ENCODE results near the gene BRD2.

Gene BRD2

DNA sequence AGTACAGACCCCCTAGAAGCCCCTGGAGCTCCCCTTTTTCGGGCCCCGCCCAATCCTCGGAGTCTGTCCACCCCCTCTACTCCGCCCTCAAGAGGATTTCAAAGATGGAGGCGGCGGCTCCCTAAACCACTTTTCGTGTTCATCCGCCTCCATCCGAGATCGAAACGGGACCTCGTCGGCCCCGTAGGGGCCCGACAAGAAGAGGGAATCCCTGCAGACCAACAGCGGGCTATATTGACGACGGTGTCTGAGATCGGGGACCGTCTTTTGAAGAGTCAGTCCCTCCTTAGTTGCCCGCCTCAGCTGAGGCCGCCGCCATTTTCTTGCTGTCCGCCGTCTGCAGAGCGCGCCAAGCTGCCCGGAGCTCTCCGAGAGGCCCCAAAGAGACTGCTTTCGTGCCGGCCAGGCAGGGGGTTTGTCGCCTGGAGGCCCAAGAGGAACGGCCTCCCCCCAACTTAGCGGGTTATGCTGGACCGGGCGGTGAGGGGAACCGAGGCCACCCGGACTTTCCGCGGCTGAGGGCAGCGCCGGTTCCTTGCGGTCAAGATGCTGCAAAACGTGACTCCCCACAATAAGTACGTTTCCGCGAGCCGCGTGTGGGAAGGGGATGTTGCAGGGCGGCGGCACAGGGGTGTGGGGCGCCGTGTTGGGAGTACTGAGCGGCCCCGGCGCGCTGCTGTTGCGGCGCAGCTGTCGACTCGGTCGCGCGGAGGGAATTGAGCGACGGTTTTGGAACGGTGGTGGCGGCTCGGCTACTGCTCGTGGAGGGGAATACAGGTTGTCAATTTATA, 4.2 kb downstream of the BRD2 start:
- DNase-seq (ENCODE audit: low read depth), result no peak

DNA sequence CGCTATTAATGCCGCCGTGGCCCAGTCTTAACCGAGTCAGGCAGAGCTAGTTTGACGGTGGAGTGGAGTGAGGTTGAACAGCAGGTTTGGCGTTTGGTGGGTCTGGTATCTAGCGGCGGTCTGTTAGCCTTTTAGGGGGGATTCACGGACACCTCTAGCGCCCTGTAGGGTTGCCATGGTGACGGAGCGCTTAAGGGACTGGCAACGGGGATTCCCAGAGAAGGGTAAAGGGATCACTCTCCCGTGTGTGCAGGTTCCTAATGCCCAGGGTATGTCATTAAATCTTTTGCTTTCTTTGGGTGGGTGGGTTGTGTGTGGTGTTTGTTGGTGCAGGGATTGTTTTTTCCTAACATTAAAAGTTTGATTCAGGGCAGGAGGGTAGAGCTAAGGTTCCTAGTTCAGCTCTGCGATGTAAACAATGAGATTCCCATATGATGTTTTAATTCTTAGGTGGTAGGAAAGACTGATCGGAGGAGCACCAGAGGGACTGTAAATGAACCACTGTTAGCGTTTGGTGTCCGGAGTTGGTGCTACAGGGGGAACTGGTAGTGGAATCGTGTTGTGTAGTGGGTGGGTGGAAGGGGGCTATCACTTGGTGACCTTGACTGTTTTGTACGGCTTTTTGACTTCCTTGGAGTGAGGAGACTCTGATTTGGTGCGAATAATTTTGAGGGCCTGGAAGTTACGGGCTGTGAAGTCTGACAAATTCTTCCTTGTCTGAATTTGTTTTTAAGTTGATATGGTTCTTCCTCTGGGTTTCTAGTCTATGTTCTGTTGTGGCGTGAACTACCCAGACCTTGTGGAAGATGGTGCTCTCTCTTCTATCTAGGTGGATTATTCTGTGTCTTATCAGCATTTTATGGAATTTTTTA, 5.0 kb downstream of the BRD2 start:
- DNase-seq (ENCODE audit: low read depth), result no peak

DNA sequence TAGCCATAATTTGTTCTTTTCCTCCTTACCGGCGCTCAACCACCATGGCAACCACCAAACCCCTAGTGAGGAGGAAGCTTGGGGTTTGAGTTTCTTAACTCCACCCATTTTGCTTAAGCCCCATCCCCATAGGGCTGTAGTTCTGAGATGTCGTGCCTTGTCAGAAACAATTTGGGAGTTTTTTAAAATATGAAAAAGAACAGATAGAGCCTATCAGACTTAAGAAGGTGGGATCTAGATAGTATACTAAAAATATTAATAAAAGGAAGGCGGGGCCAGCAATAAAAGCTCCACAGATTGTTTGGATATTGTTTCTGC, 5.6 kb downstream of the BRD2 start:
- DNase-seq (ENCODE audit: low read depth), result no peak

DNA sequence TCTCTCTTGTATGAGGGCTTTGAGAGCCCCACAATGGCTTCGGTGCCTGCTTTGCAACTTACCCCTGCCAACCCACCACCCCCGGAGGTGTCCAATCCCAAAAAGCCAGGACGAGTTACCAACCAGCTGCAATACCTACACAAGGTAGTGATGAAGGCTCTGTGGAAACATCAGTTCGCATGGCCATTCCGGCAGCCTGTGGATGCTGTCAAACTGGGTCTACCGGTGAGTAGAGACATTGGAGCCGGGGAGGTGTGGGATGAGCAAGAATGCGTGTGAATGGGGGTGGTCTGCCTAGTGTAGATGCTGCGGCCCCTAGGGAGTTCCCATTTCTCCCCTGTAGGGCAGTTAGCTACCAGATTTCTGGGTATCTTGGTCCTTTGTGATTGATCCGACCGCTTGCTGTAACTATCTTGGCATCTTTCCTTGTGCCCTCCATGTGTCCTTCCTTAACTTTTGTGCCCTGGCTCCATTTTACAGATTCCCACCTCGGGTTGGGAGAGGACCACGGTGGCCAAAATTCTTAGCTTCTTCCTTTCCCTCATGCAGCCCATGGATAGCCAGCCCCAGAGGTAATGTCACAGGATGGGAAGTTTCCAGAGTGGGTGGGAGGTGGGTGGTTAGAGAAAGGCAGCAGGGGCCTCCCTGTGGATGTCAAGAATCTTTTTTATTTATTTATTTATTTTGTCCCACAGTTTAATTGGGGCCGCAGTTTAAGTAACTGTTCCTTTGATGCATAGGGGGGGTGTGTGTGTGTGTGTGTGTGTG, 6.3 kb downstream of the BRD2 start:
- no peak for DNase-seq (ENCODE audit: low read depth)

DNA sequence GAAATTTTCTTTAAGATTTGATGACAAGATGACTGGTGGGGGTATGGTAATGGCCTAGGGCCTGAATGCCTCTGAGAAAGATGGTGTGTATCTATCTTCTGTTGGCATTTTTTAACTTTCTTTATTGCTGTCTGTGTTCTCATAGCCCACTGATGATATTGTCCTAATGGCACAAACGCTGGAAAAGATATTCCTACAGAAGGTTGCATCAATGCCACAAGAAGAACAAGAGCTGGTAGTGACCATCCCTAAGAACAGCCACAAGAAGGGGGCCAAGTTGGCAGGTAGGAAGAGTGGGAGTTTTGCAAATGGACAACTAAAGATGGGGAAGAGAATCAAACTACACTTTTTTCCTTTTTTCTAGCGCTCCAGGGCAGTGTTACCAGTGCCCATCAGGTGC, 7.5 kb downstream of the BRD2 start:
- no peak for DNase-seq (ENCODE audit: low read depth)

DNA sequence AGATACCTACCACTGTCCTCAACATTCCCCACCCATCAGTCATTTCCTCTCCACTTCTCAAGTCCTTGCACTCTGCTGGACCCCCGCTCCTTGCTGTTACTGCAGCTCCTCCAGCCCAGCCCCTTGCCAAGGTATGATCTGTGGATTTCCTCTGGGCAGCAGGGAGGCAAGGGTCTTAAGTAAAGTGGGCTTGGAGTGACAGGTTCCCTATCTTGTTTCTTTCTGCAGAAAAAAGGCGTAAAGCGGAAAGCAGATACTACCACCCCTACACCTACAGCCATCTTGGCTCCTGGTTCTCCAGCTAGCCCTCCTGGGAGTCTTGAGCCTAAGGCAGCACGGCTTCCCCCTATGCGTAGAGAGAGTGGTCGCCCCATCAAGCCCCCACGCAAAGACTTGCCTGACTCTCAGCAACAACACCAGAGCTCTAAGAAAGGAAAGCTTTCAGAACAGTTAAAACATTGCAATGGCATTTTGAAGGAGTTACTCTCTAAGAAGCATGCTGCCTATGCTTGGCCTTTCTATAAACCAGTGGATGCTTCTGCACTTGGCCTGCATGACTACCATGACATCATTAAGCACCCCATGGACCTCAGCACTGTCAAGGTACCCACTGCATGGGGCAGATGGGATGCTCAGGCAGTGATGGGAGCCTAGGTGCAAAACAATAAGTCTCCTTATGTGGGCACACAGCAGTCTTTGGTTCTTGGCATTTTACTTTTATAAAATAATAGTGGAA, 8.1 kb downstream of the BRD2 start:
- DNase-seq (ENCODE audit: low read depth), result no peak

DNA sequence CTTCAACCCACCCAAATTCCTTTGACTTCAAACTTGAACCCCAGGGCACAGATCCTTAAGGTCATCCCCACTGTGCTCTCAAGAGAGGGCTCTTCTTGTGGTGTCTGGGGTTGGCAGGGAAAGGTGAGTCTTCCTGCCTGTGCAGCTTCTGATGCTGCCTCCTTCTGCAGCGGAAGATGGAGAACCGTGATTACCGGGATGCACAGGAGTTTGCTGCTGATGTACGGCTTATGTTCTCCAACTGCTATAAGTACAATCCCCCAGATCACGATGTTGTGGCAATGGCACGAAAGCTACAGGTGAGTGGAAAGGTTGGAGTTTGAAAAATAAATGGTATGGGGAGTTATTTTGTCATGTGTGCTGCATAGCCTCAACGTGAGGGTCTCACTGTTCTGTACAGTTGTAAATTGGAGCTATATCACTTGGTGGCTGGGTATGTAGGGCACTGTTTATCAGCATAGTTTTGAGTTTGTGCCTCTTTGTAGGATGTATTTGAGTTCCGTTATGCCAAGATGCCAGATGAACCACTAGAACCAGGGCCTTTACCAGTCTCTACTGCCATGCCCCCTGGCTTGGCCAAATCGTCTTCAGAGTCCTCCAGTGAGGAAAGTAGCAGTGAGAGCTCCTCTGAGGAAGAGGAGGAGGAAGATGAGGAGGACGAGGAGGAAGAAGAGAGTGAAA, 9.0 kb downstream of the BRD2 start:
- no peak for DNase-seq (ENCODE audit: low read depth)

DNA sequence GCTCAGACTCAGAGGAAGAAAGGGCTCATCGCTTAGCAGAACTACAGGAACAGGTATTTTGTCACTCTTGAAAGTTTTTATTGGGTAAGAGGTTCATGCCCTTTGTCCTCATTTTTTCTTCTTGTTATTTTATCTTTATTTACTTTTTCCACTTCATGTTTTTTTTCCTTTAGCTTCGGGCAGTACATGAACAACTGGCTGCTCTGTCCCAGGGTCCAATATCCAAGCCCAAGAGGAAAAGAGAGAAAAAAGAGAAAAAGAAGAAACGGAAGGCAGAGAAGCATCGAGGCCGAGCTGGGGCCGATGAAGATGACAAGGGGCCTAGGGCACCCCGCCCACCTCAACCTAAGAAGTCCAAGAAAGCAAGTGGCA, 9.5 kb downstream of the BRD2 start:
- no peak for DNase-seq (ENCODE audit: low read depth)

DNA sequence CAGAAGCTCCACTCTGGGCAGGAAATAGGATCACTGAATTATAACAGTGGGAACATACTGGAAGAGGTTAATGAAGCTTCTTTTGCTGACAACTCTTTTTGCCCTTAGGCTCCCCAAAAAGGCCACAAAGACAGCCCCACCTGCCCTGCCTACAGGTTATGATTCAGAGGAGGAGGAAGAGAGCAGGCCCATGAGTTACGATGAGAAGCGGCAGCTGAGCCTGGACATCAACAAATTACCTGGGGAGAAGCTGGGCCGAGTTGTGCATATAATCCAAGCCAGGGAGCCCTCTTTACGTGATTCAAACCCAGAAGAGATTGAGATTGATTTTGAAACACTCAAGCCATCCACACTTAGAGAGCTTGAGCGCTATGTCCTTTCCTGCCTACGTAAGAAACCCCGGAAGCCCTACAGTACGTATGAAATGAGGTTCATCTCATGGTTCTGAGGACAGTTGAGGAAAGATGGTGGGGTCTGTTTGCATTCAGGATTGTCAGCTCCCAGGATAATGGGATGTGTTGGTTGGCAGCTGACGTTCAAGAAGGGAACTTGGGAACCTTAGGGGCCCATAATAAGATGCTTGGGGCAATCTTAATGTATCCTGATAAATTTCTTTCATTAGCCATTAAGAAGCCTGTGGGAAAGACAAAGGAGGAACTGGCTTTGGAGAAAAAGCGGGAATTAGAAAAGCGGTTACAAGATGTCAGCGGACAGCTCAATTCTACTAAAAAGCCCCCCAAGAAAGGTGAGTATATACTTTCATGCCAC, 11.5 kb downstream of the BRD2 start:
- no peak for DNase-seq (ENCODE audit: low read depth)

DNA sequence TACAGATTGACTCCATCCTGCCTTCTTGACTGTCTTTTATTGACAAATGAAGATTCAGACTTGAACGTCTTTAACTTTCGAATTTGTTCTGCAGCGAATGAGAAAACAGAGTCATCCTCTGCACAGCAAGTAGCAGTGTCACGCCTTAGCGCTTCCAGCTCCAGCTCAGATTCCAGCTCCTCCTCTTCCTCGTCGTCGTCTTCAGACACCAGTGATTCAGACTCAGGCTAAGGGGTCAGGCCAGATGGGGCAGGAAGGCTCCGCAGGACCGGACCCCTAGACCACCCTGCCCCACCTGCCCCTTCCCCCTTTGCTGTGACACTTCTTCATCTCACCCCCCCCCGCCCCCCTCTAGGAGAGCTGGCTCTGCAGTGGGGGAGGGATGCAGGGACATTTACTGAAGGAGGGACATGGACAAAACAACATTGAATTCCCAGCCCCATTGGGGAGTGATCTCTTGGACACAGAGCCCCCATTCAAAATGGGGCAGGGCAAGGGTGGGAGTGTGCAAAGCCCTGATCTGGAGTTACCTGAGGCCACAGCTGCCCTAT, 12.2 kb downstream of the BRD2 start:
- no peak for DNase-seq (ENCODE audit: low read depth)

DNA sequence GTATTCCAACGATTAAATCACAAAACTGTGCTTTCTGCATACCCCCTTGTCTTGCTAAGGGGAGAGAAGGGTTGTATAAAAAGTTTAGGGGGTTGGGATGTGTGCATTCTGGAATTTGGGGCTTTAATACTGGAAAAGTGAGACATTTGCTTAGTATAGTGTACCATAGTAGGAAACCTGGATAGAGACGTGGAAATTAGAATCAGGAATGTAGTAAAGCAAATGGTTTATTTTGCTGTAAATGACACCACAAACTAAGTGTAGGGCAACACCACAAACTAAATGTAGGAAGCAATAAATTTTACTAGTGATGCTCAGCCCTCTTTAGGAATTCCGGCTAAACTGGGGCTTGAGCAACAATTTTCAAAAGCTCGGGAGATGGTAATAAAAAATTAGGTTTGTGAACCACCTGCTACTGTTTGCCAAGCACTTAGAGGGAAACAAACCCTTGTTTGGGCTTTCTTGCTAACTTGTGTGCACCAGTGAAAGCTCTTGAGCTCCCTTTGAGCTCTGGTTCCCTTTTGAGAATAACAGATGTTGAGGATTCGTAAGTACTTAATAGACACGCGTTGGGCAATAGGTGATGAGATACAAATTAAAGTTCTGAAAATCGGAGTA, 13.8 kb downstream of the BRD2 start:
- DNase-seq (ENCODE audit: low read depth), result no peak

DNA sequence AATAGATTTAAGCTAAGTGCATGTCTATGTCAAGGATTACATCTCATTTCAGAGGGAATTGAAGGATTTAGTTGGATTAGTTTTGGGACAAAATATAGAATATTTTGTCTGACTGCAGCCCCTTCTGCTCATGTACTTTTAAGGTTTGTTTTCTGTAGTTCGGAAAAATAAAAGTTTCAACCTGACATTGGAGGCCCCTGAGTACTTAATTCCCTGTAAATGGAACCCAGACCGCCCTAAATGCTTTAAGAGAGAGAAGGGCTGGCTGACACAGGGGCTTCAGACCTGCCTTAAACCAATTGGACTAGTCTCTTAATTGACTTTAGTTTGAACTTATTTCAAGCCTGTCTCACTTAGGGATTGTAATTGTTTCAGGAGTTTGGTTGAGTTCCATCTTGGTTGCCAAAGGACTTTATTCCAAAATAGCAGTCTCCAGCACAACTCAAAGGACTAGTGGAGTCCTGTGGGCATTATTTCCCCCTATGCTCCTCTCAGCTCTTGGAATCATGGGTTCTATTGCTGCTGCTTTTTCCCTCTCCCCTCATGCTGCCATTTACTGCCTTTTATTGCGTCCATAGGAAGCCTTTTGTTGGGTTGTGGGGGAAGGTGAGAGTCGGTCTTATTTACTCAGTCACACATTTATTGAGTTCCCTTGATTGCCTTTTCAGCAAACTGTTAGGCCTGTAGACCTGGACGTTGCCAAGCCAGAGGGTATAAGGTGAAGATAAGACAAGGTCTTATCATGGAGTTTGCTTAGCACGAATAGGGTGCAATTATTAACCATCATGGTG, 14.5 kb downstream of the BRD2 start:
- no peak for DNase-seq (ENCODE audit: low read depth)

DNA sequence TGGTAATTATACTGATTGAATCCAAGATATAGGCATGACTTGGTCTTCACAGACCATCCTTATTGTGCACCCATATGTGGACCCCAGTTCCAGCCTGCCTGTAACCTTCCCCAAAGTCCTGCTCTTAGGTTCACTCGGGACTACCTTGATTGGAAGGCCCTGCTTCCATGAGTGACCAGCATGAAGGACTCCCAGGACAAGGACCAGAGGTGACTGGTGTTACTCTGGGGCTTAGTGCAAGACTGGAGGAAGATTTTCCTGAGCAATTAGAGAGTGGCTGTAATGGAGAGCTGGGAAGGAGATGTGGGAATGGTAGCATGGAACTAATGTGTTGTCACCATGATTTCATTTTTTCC, 15.1 kb downstream of the BRD2 start:
- DNase-seq (ENCODE audit: low read depth), result no peak

DNA sequence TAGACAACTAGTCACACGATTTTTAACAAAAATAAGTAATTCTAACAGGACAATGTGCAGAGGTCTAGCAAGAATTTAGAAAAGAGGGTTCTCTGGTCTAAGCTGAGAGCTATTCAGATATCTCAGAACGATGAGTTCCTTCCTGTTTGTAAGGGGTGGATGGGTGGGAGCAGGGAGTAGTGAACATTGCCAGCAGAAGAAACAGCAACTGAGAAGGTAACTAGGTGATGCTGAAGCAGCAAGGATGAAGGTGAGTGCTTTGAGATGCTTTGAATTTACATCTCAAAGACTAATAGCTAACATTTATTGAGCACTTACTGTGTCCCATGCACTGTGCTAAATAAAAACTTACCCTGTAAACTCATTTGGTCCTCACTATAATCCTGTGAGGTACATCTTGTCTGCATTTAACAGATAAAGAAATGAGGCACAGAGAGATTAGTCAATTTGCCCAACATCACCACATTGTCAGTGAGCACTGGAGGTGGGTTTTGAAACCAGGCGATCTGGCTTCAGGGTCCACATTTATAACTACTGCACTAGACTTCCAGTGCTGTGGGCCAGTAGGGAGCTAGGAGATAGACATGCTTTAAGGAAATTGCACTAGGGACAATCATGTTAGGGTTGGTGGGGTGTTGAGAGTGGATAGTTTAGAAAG, 15.7 kb downstream of the BRD2 start:
- DNase-seq (ENCODE audit: low read depth), result no peak

DNA sequence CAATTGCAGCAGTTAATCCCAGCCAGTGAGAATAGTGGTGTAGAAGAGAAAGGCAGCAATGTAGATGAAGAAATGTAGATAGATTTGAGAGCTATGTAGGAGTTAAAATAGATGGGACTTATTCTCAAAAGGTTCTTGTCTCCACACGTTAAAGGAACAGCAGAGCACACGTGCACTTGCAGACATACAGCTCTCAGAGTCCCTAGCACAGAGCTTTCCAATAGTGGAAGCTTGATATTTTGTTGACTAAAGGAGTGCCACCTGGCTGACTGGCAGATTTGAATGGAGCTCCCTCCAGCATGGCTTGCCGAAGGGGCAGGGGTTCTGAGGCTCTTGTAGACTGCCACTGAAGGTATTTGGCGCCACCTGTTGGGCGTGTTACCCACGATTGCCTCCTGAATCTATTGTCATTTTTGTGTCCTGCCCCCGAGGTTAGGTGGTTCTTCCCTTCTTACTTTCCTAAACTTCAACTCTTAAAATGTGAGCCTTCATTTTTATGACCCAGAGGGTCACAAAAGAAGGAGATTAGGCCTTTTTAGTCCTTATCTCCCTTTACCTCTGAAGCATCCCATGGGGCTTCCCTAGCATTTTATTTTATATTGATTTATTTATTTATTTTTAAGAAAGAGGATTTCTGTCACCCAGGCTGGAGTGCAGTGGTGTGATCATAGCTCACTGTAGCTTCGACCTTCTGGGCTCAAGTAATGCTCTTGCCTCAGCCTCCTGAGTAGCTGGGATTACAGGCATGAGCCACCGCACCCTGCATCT, 16.4 kb downstream of the BRD2 start:
- no peak for DNase-seq (ENCODE audit: low read depth)

DNA sequence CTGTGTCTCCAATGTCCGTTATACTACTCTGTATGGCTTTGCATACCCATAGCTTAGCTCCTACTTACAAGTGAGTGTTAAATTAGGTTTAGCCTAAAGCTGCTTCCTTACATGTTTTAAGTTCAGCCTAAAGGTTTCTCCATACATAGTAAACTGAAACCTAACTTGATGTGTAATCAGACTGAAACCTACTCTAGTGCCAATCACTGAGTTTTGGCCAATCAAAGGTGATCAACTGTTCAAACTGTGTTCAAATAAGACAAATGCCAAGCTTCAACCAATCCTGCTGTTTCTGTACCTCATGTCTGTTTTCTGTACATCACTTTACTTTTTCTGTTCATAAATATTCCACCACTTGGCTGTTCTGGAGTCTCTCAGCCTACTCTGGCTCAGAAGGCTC, 21.0 kb downstream of the BRD2 start:
- no peak for DNase-seq (ENCODE audit: low read depth)

DNA sequence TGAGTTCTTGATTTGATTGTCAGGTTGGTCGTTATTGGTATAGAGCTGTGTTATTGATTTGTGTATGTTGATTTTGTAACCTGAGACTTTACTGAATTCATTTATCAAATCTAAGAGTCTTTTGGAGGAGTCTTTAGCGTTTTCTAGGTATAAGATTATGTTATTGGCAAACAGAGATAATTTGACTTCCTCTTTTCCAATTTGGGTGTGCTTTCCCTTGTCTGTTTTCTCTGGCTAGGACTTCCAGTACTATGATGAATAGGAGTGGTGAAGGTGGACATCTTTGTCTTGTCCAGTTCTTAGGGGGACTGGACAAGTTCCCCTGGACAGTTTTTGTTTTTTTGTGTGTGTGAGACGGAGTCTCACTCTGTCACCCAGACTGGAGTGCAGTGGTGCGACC, 23.6 kb downstream of the BRD2 start:
- no peak for DNase-seq (ENCODE audit: low read depth)

DNA sequence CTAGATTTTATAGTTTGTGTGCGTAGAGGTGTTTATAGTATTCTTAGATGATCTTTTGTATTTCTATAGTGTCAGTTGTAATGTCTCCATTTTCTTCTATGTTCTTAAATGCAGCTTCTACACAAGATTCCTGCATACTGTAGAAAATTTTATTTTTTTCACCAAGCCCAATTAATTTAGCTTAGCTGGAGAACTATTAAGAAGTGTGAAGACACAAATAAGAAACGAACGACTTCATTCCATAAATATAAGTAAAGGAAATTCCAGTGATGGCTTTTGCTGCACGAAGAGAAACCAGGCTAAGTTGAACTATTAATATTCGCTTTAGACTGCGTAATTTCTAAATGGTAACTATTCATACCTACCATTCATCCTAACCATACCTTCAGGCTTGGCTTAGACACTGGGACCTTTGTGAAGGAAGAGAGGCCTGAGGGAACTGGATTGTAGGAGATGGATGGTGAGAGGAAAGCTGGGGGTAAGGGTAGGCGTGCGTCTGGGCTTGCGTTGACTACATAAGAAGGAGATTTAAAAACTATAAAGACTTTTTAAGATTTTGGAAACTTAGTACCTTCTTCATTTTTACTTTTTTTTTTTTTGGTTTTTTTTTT, 25.1 kb downstream of the BRD2 start:
- no peak for DNase-seq (ENCODE audit: low read depth)

All from non-pigmented ciliary epithelial cell (primary cell).